ENCODE data around the gene SERPINA5. TPM values are rescaled to one million over a fixed set of nuclear protein-coding genes. Genes with fewer than 3 reads are reported as not detected.

Gene SERPINA5
- polyA plus RNA-seq, 1 donor = 5.3 TPM

DNA sequence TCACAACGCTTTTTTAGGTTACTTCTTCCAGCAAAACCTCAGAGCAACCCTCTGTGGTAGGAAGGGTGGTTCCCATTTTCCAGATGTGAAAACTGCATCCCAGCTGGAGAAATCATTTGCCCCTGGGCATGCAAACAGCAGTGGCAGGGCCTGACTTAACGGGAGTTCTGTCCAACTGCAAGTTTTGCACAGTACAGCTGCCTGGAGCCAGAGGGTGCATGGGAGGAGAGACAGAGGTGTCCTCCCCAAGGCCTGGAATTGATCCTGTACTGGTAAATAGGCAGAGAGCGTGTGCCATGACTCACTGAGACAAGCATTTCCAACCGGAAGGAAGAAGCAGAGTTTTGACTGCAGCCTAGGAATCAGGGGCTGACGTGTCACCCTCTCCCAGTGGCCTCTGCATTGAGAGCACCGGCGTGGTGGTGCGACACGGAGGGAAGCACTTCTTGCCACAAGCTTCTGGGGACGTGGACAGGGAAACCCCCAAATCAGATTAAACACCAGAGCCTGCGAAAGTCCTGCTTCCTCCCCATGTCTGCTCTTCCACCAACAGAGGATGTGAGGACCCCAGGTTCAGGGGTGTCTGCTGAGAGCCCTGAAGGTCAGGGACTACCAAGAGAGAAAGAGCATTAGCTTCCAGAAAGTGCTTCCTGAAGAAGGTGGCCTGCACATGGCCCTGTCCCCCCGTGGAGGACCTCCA lies 39.0 kb upstream of the SERPINA5 start:
- no peak overlapping the region for H3K27ac ChIP-seq (ENCODE audit: low read length)
- H3K4me3 ChIP-seq (ENCODE audit: low read length) = no peak overlapping the region
- H3K36me3 ChIP-seq (ENCODE audit: control insufficient read depth, insufficient read depth, low read length) = no peaks in the 10 kb centered on the region
- no CpG with 5 or more reads among the region's 12 CpGs for WGBS (ENCODE audit: insufficient coverage, low lambda C conversion rate)
- no peaks in the 10 kb centered on the region for H3K27me3 ChIP-seq (ENCODE audit: control insufficient read depth, insufficient read depth, low read length)
- H3K4me1 ChIP-seq (ENCODE audit: control insufficient read depth, insufficient read depth, low read length) = peaks cover 19% of the 10 kb centered on the region
- no peak for DNase-seq
- no peaks in the 10 kb centered on the region for H3K9me3 ChIP-seq (ENCODE audit: control insufficient read depth, low read depth, low read length)

- no peak overlapping the region for H3K27ac ChIP-seq (ENCODE audit: low read length)
- H3K36me3 ChIP-seq (ENCODE audit: control insufficient read depth, insufficient read depth, low read length) = no peaks in the 10 kb centered on the region
- H3K9me3 ChIP-seq (ENCODE audit: control insufficient read depth, low read depth, low read length) = no peaks in the 10 kb centered on the region
- H3K4me1 ChIP-seq (ENCODE audit: control insufficient read depth, insufficient read depth, low read length) = peaks cover 19% of the 10 kb centered on the region
- no CpG with 5 or more reads among the region's 9 CpGs for WGBS (ENCODE audit: insufficient coverage, low lambda C conversion rate)
- peak in 1 of 2 donors; percentile 54 for DNase-seq
- no peaks in the 10 kb centered on the region for H3K27me3 ChIP-seq (ENCODE audit: control insufficient read depth, insufficient read depth, low read length)
- no peak overlapping the region for H3K4me3 ChIP-seq (ENCODE audit: low read length)
These were observed 38.3 kb upstream of the SERPINA5 start for GRCh38 chr14:94542811-94543440.

DNA sequence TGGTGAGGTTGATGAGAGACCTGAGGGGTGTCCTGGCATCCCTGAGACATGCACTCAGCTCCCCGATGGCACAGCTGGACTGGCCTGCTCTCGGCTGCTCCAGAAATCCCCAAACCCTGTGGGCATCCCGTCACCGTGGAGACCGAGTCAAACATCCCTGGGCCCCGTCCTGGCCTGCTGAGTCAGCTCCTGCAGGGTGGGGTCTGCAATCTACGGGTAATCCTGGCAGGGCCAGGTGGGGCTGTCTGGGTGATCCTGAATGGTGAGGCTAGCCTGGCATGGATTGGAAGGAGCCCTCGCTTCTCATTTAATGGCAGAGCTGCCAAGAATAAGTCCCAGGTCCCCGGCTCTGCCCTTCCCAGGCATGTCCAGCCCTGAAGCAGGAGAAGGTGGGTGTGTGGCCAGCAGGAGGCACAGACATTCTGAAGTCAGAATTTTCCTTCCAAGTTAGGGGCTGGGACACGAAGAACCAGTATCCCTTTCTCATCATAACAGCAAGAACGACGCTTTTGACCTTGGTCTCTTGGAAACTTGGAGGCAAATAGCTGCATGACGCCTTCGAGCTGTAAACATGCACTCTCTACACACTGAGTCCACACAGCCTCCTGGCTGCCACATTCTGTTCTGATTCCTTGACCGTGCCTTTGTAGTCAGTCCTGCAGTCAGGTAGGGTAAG lies 37.6 kb upstream of the SERPINA5 start:
- Histone ChIP-seq H3K27me3 (ENCODE audit: control insufficient read depth, insufficient read depth, low read length) (no peaks in the 10 kb centered on the region), H3K4me1 (ENCODE audit: control insufficient read depth, insufficient read depth, low read length) (peaks cover 19% of the 10 kb centered on the region), H3K4me3 (ENCODE audit: low read length) (no peak overlapping the region), H3K9me3 (ENCODE audit: control insufficient read depth, low read depth, low read length) (no peaks in the 10 kb centered on the region), H3K27ac (ENCODE audit: low read length) (no peak overlapping the region), H3K36me3 (ENCODE audit: control insufficient read depth, insufficient read depth, low read length) (no peaks in the 10 kb centered on the region)
- DNase-seq = no peak
- no CpG with 5 or more reads among the region's 15 CpGs for WGBS (ENCODE audit: insufficient coverage, low lambda C conversion rate)

DNA sequence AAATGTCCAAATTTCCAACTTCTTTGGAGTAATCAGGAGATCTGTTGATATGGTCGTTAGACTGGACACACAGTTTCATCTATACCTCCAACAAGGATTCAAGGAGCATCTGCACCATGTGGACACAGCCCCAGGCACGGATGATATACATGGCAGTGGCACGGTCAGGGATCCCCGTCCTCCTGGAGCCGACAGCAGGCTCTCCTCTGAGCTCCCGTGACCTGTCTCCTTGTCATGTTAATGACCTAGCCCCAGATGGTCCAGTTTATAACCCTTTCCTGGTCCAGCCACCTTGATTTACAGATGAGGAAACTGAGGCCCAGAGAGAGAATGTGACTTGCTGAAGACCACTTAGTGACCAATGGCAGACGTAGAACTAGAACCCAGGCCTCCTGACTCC lies 36.5 kb upstream of the SERPINA5 start:
- WGBS (ENCODE audit: insufficient coverage, low lambda C conversion rate) = 60% methylated on average over 1 of the region's 7 CpGs
- H3K9me3 ChIP-seq (ENCODE audit: control insufficient read depth, low read depth, low read length) = no peaks in the 10 kb centered on the region
- H3K4me1 ChIP-seq (ENCODE audit: control insufficient read depth, insufficient read depth, low read length) = peaks cover 19% of the 10 kb centered on the region
- H3K36me3 ChIP-seq (ENCODE audit: control insufficient read depth, insufficient read depth, low read length) = no peaks in the 10 kb centered on the region
- no peak for DNase-seq
- no peak overlapping the region for H3K4me3 ChIP-seq (ENCODE audit: low read length)
- no peaks in the 10 kb centered on the region for H3K27me3 ChIP-seq (ENCODE audit: control insufficient read depth, insufficient read depth, low read length)
- H3K27ac ChIP-seq (ENCODE audit: low read length) = no peak overlapping the region

GRCh38 chr14:94545131-94545841 lies 35.9 kb upstream of the SERPINA5 start:
- WGBS (ENCODE audit: insufficient coverage, low lambda C conversion rate) = no CpG with 5 or more reads among the region's 15 CpGs
- no peak for DNase-seq
- H3K27ac ChIP-seq (ENCODE audit: low read length) = no peak overlapping the region
- no peaks in the 10 kb centered on the region for H3K36me3 ChIP-seq (ENCODE audit: control insufficient read depth, insufficient read depth, low read length)
- H3K27me3 ChIP-seq (ENCODE audit: control insufficient read depth, insufficient read depth, low read length) = no peaks in the 10 kb centered on the region
- no peak overlapping the region for H3K4me3 ChIP-seq (ENCODE audit: low read length)
- peaks cover 15% of the 10 kb centered on the region for H3K4me1 ChIP-seq (ENCODE audit: control insufficient read depth, insufficient read depth, low read length)
- H3K9me3 ChIP-seq (ENCODE audit: control insufficient read depth, low read depth, low read length) = no peaks in the 10 kb centered on the region

DNA sequence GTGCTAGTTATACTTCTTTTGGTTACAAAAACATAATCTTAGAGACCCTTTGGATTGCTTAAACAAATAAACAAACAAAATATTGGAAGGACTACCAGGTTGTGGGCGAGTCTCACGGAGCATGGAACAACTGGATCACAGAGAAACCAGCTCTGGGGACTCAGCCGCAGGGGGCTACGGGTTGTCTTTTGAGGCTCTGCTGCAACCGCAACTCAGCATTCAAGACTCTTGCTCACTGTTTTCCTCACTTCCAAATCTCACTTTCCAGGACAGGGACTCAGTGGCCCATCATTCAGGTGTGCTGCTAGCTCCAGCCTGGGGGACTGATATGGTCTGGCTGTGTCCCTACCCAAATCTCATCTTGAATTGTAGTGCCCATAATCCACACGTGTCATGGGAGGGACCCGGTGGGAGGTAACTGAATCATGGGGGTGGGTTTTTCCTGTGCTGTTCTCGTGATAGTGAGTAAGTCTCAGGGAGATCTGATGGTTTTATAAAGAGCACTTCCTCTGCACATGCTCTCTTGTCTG lies 34.0 kb upstream of the SERPINA5 start:
- no CpG with 5 or more reads among the region's 8 CpGs for WGBS (ENCODE audit: insufficient coverage, low lambda C conversion rate)
- Histone ChIP-seq H3K27ac (ENCODE audit: low read length) (no peak overlapping the region), H3K4me1 (ENCODE audit: control insufficient read depth, insufficient read depth, low read length) (peaks cover 7% of the 10 kb centered on the region), H3K36me3 (ENCODE audit: control insufficient read depth, insufficient read depth, low read length) (no peaks in the 10 kb centered on the region), H3K9me3 (ENCODE audit: control insufficient read depth, low read depth, low read length) (no peaks in the 10 kb centered on the region), H3K4me3 (ENCODE audit: low read length) (no peak overlapping the region), H3K27me3 (ENCODE audit: control insufficient read depth, insufficient read depth, low read length) (no peaks in the 10 kb centered on the region)
- DNase-seq = no peak

DNA sequence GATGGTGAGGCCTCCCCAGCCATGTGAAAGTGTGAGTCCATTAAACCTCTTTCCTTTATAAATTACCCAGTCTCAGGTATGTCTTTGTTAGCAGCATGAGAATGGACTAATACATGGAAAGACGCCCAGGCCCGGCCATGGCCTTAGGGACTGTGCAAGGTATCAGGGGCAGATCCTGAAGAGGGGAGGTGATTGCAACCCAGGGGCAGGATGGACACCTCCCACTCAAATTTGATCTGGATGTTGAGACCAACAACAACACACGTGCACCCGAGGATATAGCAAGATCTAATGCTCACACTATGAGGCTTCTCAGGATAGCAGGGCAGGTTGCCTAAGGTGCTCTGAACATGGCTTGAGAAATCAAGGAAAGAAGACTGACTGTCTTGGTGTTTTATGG lies 33.5 kb upstream of the SERPINA5 start:
- Histone ChIP-seq H3K4me3 (ENCODE audit: low read length) (no peak overlapping the region), H3K4me1 (ENCODE audit: control insufficient read depth, insufficient read depth, low read length) (peaks cover 7% of the 10 kb centered on the region), H3K36me3 (ENCODE audit: control insufficient read depth, insufficient read depth, low read length) (no peaks in the 10 kb centered on the region), H3K27me3 (ENCODE audit: control insufficient read depth, insufficient read depth, low read length) (no peaks in the 10 kb centered on the region), H3K27ac (ENCODE audit: low read length) (no peak overlapping the region), H3K9me3 (ENCODE audit: control insufficient read depth, low read depth, low read length) (no peaks in the 10 kb centered on the region)
- WGBS (ENCODE audit: insufficient coverage, low lambda C conversion rate) = no CpG with 5 or more reads among the region's 4 CpGs
- DNase-seq = no peak

DNA sequence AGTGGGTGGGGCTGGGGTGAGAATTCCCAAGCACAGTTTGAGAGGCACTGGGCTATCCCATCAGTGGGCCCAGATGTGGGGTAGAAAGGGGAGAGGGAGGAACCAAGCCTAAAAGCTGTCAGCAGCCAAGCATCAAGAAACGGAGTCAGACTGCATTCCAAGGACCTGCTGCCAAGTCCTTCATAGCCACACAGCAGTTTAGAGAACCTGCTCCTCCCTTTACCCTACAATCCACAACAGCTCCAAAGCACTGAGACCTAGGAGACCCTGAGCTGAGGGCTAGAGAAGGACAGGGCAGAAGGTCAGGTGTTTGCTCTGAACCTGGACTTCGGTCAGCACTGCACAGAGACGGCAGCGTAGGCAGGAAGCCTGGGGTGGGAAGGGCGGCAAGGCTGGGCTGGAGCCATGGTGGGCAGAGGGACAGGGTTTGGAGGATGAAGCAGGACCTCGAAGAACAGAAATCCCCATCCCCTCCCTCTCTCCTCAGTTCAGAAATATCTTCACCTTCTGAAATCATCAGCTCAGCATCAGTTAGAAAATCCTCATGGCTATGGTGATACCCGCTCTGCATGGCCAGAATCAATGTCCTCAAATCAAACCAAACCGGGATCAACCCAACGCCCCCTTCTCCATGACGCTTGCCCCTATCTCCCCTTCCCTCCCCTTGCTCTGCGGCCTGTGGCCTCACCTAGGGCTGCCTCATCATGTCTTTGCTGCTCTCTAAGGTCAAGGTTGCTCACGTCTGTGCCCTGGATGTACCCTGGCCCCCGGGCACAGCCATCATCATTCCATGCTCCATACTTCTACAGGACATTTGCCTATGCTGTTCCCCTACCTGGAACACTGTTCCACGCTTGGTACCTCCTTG lies 32.9 kb upstream of the SERPINA5 start:
- Histone ChIP-seq H3K27ac (ENCODE audit: low read length) (no peak overlapping the region), H3K9me3 (ENCODE audit: control insufficient read depth, low read depth, low read length) (no peaks in the 10 kb centered on the region), H3K4me1 (ENCODE audit: control insufficient read depth, insufficient read depth, low read length) (peaks cover 4% of the 10 kb centered on the region), H3K4me3 (ENCODE audit: low read length) (no peak overlapping the region), H3K27me3 (ENCODE audit: control insufficient read depth, insufficient read depth, low read length) (no peaks in the 10 kb centered on the region), H3K36me3 (ENCODE audit: control insufficient read depth, insufficient read depth, low read length) (no peaks in the 10 kb centered on the region)
- 100% methylated on average over 1 of the region's 14 CpGs for WGBS (ENCODE audit: insufficient coverage, low lambda C conversion rate)
- no peak for DNase-seq

DNA sequence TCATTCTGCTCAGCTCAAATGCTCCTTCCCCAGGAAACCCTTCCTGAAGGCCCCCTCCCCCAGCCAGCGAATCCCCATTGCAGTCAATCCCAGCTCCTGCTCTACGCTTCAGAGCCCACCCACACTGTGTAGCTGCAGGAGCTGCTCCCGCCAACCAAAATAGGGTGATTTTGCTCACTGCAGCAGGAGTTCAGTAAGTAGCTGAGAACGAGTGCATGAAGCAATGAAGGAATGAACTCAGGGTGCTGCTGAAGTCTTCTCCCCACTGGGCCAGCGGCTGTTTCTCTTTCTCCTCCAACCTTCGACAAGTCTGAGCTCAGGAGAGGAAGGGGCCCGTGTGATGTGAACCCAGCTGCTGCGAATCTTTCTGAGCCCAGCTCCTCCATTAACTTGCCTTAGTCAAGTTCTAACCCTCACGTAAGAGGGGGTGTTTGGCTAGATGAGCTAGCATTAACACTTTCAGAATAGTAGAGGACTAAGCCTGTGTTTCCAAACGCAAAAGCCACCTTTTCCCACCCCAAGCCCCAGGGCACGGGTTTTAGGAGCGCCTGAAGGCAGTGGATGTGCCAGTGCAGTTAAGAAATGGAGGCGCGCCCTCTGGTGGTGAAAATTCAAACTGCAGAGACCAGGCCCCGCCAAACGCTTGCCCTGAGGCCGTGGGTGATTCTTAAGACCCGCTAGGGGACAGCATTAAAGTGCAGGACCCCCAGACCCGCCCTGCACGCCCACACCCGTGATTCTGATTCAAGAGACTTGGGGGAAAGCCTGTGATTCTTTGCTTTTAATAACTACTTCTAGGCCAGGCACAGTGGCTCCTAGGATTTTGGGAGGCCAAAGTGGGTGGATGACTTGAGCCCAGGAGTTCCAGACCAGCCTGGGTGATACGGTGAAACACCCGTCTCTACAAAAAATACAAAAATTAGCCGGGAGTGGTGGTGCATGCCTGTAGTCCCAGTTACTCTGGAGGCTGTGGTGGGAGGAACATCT lies 31.9 kb upstream of the SERPINA5 start:
- no CpG with 5 or more reads among the region's 24 CpGs for WGBS (ENCODE audit: insufficient coverage, low lambda C conversion rate)
- H3K9me3 ChIP-seq (ENCODE audit: control insufficient read depth, low read depth, low read length) = no peaks in the 10 kb centered on the region

More for the DNA sequence above, 31.9 kb upstream of the SERPINA5 start:
- no peak overlapping the region for H3K4me3 ChIP-seq (ENCODE audit: low read length)
- H3K4me1 ChIP-seq (ENCODE audit: control insufficient read depth, insufficient read depth, low read length) = no peaks in the 10 kb centered on the region
- DNase-seq = peak in 1 of 2 donors; percentile 39
- no peak overlapping the region for H3K27ac ChIP-seq (ENCODE audit: low read length)
- no peaks in the 10 kb centered on the region for H3K36me3 ChIP-seq (ENCODE audit: control insufficient read depth, insufficient read depth, low read length)
- no peaks in the 10 kb centered on the region for H3K27me3 ChIP-seq (ENCODE audit: control insufficient read depth, insufficient read depth, low read length)
